ENCODE data around the gene AGBL4. TPM values are rescaled to one million over a fixed set of nuclear protein-coding genes. Genes with fewer than 3 reads are reported as not detected.
"Not testable (repeated sequence)": the region's sequence is repeated elsewhere in the genome, so short reads cannot be mapped to it uniquely, and the experiment has no call there.

The AGBL4 gene
- polyA plus RNA-seq, 5 donors: 0.65 to 1.4 (median 1.1) TPM

DNA sequence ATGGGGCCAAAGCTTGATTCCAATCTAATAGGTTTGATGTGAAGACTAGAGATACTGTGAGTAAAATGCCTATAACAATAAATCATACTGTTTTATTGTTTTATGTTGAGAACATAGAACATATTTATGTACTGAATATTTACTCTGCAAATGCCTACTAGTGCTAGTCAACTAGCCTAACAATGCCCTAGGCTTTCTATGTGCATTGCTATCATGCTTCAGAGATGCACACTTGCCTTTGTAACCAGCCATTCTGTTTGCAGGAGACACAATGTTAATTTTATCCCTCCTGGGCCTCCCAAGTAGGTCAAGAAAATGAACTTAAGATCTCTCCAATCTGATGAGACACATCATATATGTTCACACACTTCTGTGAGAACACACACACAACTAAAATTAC, 716.3 kb downstream of the AGBL4 start:
- DNase-seq: no peak

DNA sequence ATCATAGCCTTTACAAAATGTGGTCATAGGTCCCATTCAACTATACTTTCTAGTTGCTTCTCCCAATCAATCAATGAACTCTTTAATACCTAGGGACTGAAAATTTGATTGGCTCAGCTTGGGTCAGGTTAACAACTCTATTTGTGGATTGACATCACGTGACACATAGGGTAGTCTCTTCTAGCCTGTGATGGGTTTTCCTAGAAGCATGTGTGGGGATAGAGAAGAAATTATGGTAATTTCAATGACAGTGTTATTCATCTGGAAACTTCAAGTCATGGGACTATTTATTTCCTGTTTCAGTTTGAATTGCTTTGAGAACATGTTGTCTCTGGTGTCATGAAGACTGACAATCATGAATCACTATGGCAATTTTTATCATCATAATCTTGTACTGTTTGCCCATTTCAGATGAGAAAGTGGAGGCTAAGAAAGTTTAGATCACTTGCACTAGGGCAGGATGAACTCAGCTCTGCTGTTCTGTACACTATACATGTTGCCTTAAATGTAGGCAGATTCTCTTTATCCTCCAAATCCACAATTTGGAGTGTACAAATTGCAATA, 717.2 kb downstream of the AGBL4 start:
- no peak for DNase-seq

DNA sequence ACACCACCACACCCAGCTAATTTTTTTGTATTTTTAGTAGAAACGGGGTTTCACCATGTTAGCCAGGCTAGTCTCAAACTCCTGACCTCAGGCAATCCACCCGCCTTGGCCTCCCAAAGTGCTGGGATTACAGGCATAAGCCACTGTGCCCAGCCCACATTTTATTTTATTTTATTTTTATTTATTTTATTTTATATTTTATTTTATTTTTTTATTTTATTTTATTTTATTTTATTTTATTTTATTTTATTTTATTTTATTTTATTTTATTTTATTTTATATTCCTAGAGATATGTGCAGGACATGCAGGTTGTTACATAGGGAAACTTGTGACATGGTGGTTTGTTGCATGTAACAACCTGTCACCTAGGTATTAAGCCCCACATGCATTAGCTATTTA, 721.4 kb downstream of the AGBL4 start:
- DNase-seq: not testable (repeated sequence)

DNA sequence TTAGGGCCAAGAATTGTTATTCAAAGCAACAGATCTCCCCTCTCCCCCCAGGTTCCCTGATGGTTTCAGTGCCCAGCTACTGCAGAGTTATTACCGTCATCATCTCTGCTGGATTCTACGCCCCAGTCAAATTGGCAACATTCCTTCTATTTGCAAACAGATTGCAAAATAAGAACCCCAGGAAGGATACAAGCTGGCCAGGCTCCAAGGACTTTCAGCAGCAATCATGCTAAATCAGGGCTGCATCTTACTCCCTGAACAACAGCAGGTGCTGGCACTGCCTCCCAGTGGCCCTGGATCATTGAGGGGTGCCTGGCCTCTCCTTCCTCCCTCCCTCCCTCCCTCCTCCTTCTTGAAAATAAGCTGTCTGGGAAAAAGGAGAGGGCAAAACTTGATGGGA, 725.5 kb downstream of the AGBL4 start:
- DNase-seq: peak; percentile 2 to 20

DNA sequence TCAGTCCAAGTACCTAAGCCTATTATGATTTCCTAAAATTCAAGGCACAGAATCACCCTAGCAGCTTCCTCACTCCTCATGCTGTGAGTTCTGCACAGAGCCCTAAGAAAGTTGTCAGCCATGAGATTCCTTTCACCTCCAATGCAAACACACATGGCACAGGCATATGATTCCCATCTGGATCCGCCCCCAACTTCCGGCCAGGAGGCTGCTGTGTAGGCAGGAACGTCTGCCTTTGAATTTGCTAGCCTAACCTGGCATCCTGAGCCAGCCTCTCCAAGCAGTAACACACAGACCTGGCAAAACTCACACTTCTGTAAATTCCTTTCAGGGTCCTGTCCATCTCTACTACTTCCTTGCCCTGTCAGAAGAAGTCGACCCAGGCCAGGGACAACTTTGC, 726.0 kb downstream of the AGBL4 start:
- DNase-seq: no peak

DNA sequence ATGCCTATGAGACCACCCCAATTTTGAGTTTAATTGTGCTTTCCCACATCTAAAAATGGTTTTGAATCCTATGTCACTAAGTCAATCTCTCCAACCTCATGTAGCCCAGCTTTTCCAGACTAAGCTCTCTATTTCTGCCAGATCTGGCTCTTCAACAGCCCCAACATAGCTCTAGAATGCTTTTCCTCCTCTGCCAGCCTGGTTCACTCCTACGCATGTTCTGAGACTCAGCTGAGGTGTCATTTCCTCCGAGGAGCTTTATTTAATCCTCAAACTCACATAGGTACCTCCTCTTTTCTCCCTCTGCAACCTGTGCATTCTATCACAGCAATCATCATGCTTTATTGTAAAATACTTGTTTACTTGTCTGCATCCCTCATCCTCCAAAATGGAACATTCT, 729.2 kb downstream of the AGBL4 start:
- DNase-seq: no peak

DNA sequence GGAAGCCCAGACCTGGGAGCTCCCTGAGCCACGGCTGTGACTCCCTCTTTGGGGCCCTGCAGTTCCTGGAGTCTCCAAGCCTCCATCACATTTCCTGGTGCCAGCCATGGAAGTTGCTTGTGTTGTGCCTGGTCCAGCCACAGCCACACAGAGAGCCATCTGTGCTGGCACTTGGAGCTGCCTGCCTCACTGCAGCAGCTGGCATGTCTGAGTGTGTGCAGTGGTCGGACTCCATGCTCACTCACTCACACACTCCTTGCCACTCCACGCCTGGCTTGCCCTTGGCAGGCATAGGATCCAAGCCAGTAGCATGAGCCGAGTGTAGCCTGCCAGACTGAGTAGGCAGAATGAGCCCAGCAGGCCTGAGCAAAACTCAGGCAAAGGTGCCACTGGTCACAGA, 730.7 kb downstream of the AGBL4 start:
- no peak for DNase-seq

DNA sequence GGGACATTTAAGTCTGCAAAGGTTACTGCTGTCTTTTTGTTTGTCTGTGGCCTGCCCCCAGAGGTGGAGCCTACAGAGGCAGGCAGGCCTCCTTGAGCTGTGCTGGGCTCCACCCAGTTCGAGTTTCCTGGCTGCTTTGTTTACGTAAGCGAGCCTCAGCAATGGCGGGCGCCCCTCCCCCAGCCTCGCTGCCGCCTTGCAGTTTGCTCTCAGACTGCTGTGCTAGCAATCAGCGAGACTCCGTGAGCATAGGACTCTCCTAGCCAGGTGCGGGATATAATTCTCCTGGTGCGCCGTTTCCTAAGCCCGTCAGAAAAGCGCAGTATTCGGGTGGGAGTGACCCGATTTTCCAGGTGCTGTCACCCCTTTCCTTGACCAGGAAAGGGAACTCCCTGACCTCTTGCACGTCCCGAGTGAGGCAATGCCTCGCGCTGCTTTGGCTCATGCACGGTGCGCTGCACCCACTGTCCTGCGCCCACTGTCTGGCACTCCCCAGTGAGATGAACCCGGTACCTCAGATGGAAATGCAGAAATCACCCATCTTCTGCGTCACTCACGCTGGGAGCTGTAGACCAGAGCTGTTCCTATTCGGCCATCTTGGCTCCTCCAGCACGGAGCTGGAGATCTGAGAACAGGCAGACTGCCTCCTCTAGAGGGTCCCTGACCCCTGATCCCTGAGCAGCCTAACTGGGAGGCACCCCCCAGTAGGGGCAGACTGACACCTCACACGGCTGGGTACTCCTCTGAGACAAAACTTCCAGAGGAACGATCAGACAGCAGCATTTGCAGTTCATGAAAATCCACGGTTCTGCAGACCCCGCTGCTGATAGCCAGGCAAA, 766.3 kb downstream of the AGBL4 start:
- not testable (repeated sequence) for DNase-seq

DNA sequence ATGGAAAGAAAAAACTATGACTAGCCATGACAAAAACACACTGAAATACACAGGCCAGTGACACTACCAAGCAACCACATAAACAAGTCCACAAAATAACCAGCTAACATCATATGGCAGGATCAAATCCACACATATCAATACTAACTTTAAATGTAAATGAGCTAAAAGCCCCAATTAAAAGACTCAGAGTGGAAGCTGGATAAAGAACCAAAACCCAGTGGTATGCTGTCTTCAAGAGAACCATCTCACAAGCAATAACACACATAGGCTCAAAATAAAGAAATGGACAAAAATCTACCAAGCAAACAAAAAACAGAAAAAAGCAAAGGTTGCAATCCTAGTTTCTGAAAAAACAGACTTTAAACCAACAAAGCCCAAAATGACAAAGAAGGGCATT, 770.8 kb downstream of the AGBL4 start:
- no peak for DNase-seq

DNA sequence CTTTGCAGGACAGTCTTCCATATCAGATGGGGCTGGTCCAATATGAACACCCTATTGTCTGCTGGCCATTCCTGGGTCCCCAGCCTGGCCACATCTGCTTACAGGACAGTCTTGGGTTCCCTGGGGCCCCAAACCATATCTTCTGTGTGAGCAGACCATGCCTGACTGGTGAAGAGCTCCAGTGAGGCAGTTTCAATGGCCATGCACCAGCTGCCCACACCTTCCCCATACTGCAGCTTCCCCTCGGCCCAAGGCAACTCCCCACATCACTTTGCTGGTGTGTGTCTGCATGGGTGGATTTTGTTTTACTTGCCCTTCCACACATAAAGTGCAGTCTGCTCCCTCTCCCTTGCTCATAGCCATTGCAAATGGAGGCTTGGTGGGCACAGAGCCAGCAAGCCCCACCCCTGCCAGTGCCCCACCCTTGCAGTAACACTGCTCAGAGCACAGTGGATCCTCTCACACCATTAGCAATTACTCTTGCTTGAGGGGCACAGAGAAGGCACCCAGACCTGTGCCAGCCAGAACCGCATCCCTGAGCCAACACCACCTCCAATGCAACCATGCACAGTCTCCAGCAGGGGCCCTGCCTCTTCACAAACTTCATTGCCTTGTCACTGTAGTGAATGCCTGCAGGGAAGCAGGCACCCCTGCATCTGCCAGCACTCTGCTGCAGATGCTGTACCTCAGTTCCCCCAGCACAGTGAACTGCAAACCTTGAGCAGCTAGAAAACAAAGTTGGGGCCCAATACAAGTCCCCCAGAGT, 772.6 kb downstream of the AGBL4 start:
- no peak for DNase-seq

DNA sequence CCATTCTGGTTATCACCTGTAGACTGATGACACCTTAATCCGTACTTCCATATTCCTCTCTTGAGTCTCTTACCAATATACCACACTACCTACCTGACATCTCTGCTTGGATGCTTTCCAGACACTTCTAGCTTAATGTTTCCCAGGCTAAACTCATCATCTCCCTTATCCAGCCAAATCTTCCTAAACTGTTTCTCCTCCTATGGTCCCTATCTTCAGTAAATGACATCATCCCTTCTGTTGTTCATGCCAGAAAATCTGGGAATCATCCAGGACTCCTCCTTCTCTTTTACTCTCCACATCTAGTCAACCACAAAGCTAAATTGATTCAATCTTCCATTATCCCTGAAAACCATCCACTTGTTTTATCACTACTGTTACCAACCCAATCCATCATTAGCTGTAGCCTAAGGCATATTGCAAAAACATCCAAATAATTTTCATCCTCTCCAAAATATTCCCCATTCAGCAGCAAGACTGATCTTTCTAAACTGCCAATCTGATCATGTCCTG, 783.0 kb downstream of the AGBL4 start:
- no peak for DNase-seq

DNA sequence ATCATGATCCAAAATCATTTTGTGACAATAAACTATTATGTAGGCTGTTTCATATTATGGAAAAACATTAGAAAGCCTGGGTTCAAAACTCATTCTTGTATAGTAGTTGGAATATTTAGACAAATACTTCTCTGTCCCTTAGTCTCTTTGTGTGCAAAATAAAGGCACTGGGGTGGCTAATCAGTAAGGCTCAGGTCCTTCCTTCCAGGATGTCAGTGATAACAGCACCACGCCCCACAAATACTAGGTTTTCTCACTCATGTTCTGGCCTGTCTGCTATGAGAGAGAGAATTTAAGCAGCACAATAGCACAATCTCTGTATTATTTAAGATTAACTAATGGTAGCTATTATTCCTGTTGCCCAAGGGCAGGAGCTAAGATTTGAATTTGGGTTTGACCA, 788.8 kb downstream of the AGBL4 start:
- DNase-seq: no peak

DNA sequence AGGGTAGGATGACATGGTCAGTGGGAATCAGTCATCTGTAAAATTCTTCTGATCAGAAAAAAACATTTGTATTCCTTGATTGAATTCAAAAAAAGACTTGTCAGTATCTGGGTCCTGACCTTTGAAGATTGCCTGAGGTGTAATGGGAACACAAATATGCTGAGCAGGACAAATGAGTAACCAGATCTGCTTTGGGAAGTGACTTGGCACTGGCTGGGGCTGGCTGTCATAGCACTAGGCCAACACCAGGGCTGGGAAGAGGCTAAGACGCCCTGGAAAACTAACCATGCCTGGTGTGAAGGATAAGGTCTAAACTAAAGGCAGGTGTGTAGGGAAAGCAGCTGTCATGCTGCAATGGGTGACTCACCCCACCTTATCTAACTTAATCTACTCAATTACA, 794.2 kb downstream of the AGBL4 start:
- DNase-seq: no peak

DNA sequence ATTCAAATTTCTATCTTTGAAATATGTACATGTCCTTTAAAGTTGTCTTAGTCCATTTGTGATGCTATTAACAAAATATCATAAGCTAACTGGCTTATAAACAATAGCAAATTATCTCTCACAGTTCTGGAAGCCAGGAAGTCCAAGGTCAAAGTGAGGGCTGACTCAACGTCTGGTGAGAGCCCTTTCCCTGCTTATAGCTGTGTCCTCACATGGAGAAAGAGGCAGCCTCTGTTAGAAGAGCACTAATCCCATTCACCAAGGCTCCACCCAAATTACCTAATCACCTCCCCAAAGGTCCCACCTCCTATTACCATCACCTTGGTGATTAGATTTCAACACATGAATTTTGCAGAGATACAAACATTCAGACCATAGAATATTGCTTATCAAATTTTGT, 797.0 kb downstream of the AGBL4 start:
- DNase-seq: no peak

DNA sequence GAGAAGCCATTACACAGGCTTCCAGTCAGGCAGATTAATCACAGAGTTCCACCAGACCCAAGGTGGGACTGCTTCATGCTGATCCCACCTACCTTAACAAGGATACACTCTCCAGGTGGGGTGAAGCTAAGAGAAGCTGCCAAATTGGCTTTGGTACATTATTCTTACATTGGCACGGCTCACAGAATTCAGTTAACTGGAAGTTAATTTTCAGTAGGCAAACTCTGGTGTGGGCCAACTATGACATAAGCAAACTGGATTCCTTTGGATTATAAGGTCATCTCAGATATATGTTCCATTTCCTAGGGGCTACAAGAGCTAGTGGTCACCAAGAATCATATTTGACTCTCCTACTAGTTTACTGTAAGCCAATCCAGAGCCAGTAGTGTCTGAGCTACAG, 798.3 kb downstream of the AGBL4 start:
- DNase-seq: no peak

DNA sequence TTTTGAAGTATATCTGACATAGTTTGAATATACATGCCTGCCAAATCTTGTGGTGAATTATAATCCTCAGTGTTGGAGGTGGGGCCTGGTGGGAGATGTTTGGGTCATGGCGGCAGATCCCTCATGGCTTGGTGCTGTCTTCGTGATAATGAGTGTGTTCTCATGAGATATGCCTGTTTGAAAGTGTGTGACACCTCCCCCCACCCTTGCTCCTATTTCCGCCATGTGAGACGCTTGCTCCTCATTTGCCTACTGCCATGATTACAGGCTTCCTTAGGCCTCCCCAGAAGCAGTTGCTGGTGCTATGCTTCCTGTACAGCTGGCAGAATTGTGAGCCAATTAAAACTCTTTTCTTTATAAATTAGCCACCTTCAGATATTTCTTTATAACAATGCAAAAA, 810.5 kb downstream of the AGBL4 start:
- no peak for DNase-seq

DNA sequence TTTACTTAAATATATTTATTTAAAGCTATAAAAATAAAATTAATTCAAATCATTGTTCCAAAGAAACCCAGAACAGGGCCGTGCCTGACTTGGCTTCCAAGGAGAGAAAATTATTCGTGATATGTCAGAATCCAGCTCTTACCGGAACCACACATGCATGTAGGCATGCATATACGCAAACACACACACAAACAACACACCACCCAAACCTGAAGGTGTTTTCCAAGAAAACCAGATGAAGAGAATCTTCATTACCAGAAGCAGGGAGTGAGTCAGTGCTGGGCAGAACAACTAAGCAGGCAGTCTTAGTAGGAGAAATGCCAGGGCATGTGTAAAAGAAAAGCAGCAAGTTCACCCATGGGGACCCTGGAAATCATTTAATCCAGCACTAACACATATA, 815.0 kb downstream of the AGBL4 start:
- DNase-seq: no peak

DNA sequence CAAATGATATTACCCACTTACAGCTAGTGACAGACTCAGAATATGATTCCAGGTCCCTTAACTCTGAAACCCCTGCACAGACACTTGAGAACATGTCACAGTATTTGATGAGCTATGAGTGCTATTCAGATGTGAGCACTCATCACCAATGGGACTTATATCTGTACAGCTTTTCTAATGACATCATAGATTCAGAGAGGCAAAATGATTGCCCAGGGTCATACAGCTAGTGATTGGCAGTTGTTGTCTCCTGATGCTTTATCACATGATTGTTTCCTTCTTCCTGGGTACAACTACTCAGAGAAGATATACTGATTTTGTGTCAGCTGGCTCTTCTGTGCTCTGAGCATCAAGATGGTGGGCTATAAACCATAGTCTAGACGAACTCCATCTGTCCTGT, 819.0 kb downstream of the AGBL4 start:
- no peak for DNase-seq

DNA sequence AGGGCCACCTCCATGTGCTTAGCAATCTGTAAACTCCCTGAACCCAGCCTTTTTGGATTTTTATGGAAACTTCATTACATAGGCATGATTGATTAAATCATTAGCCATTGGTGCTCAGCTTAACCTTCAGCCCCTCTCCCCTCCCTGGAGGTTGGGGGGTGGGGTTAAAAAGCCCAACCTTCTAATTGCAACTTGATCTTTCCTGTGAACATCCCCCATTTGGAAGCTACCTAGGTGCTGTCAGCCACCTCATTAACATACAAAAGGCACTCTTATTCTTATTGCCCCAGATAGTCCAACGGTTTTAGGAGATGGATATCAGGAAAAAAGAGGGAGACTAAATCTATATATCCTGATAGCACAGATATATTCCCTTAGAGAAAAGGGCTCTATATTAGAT, 823.0 kb downstream of the AGBL4 start:
- DNase-seq: no peak

DNA sequence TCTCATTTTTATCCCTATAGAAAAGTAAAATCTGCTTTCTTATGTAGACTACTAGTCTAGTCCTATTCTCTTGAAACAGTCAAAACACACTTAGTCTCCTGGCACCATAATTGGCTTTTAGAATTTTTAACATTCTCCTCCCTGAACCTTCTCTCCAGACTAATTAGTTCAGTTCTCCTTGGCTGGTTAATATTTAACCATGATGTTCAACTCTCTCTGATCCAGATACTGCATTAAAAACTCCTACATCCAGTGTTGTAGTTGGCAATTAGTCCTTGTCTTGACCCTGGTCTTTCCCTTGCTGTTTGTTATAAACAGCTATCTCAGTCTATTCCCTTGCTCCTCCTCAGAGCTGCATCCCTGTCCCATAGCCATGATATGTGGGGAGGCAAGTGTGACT, 824.2 kb downstream of the AGBL4 start:
- DNase-seq: no peak

DNA sequence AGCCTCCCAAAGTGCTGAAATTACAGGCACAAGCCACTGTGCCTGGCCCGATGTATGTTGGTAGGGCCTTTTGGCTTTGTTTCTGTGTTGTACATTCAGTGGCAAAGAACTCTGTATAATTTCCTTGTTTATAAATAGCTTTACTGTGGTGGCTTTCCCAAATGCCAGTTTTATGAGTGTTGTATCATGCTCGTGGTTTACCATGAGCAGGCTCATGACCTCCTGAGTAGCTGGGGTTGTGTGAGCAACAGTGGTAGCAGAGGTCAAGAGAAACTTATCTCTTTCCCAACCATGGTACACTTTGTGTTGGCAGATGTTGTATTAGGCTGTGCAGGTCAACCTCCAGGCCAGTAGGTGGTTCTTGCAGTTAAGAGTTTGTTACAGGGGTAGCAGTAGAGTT, 826.7 kb downstream of the AGBL4 start:
- no peak for DNase-seq

DNA sequence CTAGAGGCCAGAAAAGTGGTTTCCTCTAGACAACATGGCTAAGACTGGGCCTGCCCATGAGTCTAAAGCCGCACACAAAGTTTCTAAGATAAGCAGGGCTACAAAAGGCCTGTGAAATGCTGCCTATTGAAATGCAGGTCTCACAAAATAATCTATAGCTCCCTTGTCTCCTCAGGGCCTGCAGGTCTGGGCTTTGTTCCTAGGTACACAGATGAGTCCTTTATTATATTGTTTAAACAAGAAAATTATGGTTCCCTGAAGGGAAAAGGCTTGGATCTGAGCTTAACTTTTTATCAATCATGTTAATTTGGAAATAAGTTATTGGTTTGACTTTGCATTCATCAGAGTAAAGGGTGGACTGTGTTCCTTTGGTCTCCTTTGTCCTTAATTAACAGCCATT, 833.6 kb downstream of the AGBL4 start:
- no peak for DNase-seq

DNA sequence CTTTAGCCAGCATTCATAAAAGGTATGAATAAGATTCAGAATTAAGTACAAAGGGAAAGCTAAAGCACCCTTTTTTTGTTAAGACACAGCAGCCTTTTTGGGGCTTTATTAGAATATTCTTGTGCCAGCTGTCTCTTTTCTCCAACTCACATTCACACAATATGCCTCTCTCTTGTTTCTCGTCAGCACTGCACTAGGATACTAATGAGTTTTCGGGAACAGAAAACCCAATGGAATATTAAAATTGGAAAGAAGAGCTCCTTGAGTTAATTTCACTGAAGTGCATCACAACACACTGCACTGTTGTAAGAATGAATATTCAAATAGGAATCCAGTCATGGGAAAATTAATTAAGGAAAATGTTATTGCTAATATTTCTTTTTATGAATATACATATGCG, 836.7 kb downstream of the AGBL4 start:
- no peak for DNase-seq
